CD4-positive, alpha-beta memory T cell (primary cell): ENCODE data around the gene TMEM41B. TPM values are rescaled to one million over a fixed set of nuclear protein-coding genes. Genes with fewer than 3 reads are reported as not detected.

ENCODE experiments used
- CTCF ChIA-PET: fragments of 350-600 bp; sonication (Branson Sonifier 250); formaldehyde crosslinking; loops from one replicate; lab custom pipeline; 2021; ENCODE audit warnings: inconsistent platforms; ENCODE audit not compliant: partially characterized antibody; lab: Charles Lee
- POLR2A ChIA-PET: fragments of 350-600 bp; sonication (Branson Sonifier 250); formaldehyde crosslinking; loops from one replicate; lab custom pipeline; 2021; ENCODE audit not compliant: partially characterized antibody; lab: Charles Lee
- DNase-seq, 5 donors: peaks; one replicate each; pipeline versions ENCODE4 v3.0.0 to v3.0.0-alpha.2; 2020 to 2022; ENCODE audit warnings: mixed read lengths in 1 of 5
- H3K27ac ChIP-seq: one replicate; pipeline ENCODE4 v1.7.0; 2013; ENCODE audit warnings: low read depth, low read length
- H3K27me3 ChIP-seq: 2 replicates; pipeline ENCODE4 v1.7.0; 2013; ENCODE audit warnings: mild to moderate bottlenecking, low read length, moderate library complexity; ENCODE audit not compliant: insufficient read depth
- H3K36me3 ChIP-seq: 2 replicates; pipeline ENCODE4 v1.7.0; 2013; ENCODE audit warnings: mild to moderate bottlenecking, low read length, moderate library complexity; ENCODE audit not compliant: insufficient read depth
- H3K4me1 ChIP-seq: 2 replicates; pipeline ENCODE4 v1.7.0; 2013; ENCODE audit warnings: mild to moderate bottlenecking, low read length, moderate library complexity; ENCODE audit not compliant: insufficient read depth
- H3K4me3 ChIP-seq, 2 donors: one replicate each; pipeline ENCODE4 v1.7.0; 2013; ENCODE audit warnings: low read length in 2 of 2, mild to moderate bottlenecking in 1 of 2
- H3K9me3 ChIP-seq, 2 donors: one replicate each; pipeline ENCODE4 v1.7.0; 2013; ENCODE audit warnings: low read length in 2 of 2, control low read depth in 1 of 2; ENCODE audit not compliant: control insufficient read depth in 1 of 2
- H3K27ac Mint-ChIP-seq, 7 donors: one replicate each; pipeline ENCODE4 v1.8.0; 2020 to 2021; ENCODE audit warnings: mixed read lengths in 7 of 7, mild to moderate bottlenecking in 6 of 7, inconsistent platforms in 3 of 7, moderate library complexity in 3 of 7
- H3K27me3 Mint-ChIP-seq, 2 donors: one replicate each; pipeline ENCODE4 v1.8.0; 2020 to 2021; ENCODE audit warnings: mixed read lengths in 2 of 2
- H3K36me3 Mint-ChIP-seq, 2 donors: one replicate each; pipeline ENCODE4 v1.8.0; 2020 to 2021; ENCODE audit warnings: mixed read lengths in 2 of 2, inconsistent platforms in 1 of 2, mild to moderate bottlenecking in 1 of 2
- H3K4me1 Mint-ChIP-seq, 4 donors: one replicate each; pipeline ENCODE4 v1.8.0; 2020 to 2021; ENCODE audit warnings: mixed read lengths in 4 of 4, mild to moderate bottlenecking in 1 of 4
- H3K4me3 Mint-ChIP-seq, 8 donors: one replicate each; pipeline ENCODE4 v1.8.0; 2020 to 2021; ENCODE audit warnings: mixed read lengths in 8 of 8, mild to moderate bottlenecking in 7 of 8, moderate library complexity in 6 of 8, inconsistent platforms in 3 of 8
- H3K9me3 Mint-ChIP-seq, 8 donors: one replicate each; pipeline ENCODE4 v1.8.0; 2020 to 2021; ENCODE audit warnings: mixed read lengths in 8 of 8, mild to moderate bottlenecking in 5 of 8, inconsistent platforms in 3 of 8, moderate library complexity in 1 of 8
- intact Hi-C: fragments of 100-400 bp; cut with micrococcal nuclease; formaldehyde crosslinking; loops from one replicate; pipeline ENCODE4 v1.15.1; 2023
- polyA plus RNA-seq, 2 donors: library from polyadenylated mRNA; unstranded; fragments of 300-500 nt; fragmentation: Illumina TruSeq; gene quantifications; one replicate each; pipeline ENCODE4 v1.2.3, GENCODE V29; 2021
- total RNA-seq, 2 experiments: library from RNA; stranded (reverse); gene quantifications; one replicate each; pipeline ENCODE4 v1.2.3, GENCODE V29; 2021

Gene TMEM41B
- total and polyA plus RNA-seq, 4 experiments from 2014 or later = 6.2 to 54.7 (median 31.3) TPM

DNA sequence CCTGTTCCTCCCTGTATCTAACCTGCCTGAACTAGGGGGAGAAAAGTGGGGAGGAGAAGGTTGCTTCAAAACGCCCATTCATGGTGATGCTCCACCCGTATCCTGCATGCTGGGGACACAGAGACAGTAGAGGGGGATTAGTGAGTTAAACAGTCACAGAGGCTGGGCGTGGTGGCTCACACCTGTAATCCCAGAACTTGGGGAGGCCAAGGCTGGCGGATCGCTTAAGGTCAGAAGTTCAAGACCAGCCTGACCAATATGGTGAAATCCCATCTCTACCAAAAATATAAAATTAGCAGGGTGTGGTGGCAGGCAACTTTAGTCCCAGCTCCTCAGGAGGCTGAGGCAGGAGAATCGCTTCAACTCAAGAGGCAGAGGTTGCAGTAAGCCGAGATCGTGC lies 47.5 kb downstream of the TMEM41B start:
- Histone ChIP-seq H3K27me3 (no peaks in the 10 kb centered on the region), H3K36me3 (no peaks in the 10 kb centered on the region), H3K9me3 (no peaks in the 10 kb centered on the region), H3K4me3 (no peak overlapping the region), H3K4me1 (peaks cover 18% of the 10 kb centered on the region), H3K27ac (no peak overlapping the region)
- ChIA-PET CTCF (no interaction called here), POLR2A (no interaction called here)
- peak overlapping the region in 4 of 8 donors; percentile 54 to 85 (median 80) for H3K4me3 Mint-ChIP-seq
- peaks cover 14 to 25% (median 19%) of the 10 kb centered on the region in 4 donors for H3K4me1 Mint-ChIP-seq
- intact Hi-C loops = no loop called here
- H3K27ac Mint-ChIP-seq = no peak overlapping the region
- peaks cover 0 to 2% of the 10 kb centered on the region in 2 donors for H3K27me3 Mint-ChIP-seq
- no peak for DNase-seq
- H3K36me3 Mint-ChIP-seq = peaks cover 0 to 12% of the 10 kb centered on the region in 2 donors
- no peaks in the 10 kb centered on the region for H3K9me3 Mint-ChIP-seq

DNA sequence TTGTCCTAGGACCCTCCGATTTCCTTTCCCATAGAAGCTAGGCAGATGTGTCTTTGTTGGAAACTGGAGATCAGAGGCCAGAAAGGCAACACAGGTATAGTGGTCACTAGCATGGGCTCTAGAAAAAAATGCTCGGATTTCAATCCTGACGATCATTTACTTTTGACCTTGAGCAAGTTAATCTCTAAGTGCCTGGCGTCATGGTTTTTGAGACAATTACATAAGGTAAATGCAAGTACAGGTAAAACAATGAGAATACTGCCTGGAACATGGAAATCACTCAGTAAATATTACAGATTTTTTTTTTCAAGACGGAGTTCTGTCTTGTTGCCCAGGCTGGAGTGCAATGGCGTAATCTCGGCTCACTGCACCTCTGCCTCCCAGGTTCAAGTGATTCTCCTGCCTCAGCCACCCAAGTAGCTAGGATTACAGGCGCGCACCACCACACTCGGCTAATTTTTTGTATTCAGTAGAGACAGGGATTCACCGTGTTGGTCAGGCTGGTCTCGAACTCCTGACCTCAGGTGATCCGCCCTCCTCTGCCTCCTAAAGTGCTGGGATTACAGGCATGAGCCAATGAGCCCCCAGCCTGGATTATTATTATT lies 48.2 kb downstream of the TMEM41B start:
- Histone ChIP-seq H3K27ac (no peak overlapping the region), H3K4me1 (peaks cover 25% of the 10 kb centered on the region), H3K27me3 (no peaks in the 10 kb centered on the region), H3K9me3 (no peaks in the 10 kb centered on the region), H3K4me3 (no peak overlapping the region), H3K36me3 (no peaks in the 10 kb centered on the region)
- Mint-ChIP-seq H3K9me3 (no peaks in the 10 kb centered on the region), H3K36me3 (peaks cover 0 to 12% of the 10 kb centered on the region in 2 donors), H3K4me3 (peak overlapping the region; percentile 79 to 86 (median 82)), H3K4me1 (peaks cover 19 to 32% (median 25%) of the 10 kb centered on the region in 4 donors), H3K27me3 (peaks cover 0 to 2% of the 10 kb centered on the region in 2 donors), H3K27ac (peak overlapping the region in 4 of 7 donors; percentile 53 to 90 (median 72))
- ChIA-PET POLR2A (interaction anchor here (0.7 to 6.6 kb wide), 7 partner anchors 13 to 194 kb away, joined by 3 to 49 read pairs (median 7); partner anchors contain the start of genes IPO7, TMEM41B and ZNF143), CTCF (no interaction called here)
- intact Hi-C loops = no loop called here
- no peak for DNase-seq

DNA sequence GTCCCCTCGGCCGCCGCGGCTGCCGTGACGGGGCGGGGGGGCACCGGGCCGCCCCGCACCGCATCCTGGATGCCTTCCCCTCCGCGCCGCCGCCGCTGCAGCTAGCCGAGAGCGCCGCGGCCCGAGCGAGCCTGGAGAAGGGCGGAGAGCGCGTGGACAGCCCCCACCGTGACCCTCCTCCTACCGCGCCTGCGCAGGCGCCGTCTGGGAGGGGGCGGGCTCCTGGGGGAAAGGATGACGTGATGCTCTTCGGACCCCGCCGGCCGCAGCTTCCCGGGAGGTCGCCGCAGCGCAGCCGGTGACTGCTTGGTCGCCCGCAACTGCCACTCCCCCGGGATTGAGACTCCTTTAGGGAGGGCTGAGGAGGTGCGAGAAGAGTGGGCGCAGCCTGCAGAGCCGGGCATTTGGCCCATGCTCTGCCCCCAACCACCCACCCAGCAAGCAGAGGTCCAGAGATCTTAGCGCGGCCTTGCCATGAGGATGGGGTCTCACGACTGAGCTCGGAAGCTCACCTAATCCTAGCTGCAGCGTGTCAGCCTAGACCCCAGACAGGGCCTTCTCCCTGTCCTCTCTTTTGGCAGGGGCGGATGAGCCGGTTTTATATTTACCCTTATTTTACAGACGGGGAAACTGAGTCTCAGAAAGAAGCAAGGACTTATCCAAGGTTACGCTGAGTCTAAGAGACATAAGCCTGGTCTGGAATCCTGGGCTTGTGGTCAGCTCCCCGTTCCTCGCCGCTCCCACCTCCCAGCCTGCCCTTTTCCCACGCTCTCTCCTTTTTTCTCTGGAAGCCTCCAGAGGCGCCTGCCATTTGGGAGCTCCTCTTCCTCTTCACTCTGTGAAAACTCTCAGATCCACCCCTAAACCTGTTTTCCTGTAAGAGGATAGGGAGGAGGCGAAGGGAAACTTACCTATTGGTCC lies 48.9 kb downstream of the TMEM41B start, which contains the start of gene DENND5A:
DENND5A (minus strand) TSS at position 140 of the 921 bp plus-strand sequence. CDS start 281 bp downstream, outside the sequence.
- CTCF ChIA-PET = interaction anchor here (1.4 to 1.6 kb wide), 2 partner anchors 61 to 98 kb away, joined by 4 to 5 read pairs; no protein-coding TSS in a partner anchor
- POLR2A ChIA-PET = interaction anchor here (0.7 to 6.6 kb wide), 10 partner anchors 12 to 302 kb away, joined by 3 to 49 read pairs (median 6); partner anchors contain the start of genes IPO7, TMEM41B, TMEM9B and ZNF143
- Histone ChIP-seq H3K27me3 (no peaks in the 10 kb centered on the region), H3K9me3 (no peaks in the 10 kb centered on the region), H3K36me3 (no peaks in the 10 kb centered on the region), H3K27ac (peak within 1 kb of the TSS; percentile 48), H3K4me3 (peak within 1 kb of the TSS; percentile 68 to 76), H3K4me1 (peaks cover 33% of the 10 kb centered on the region)
- H3K4me3 Mint-ChIP-seq = peak within 1 kb of the TSS; percentile 90 to 99 (median 97)
- H3K9me3 Mint-ChIP-seq = no peaks in the 10 kb centered on the region
- H3K27ac Mint-ChIP-seq = peak within 1 kb of the TSS; percentile 92 to 97 (median 95)
- intact Hi-C loops = loop anchor here (2.0 kb wide), 3 partner anchors 15 to 195 kb away; partner anchors contain the start of genes TMEM41B and ZNF143
- H3K36me3 Mint-ChIP-seq = peaks cover 0 to 12% of the 10 kb centered on the region in 2 donors
- DNase-seq = peak; percentile 32 to 51 (median 35)
- H3K4me1 Mint-ChIP-seq = peaks cover 25 to 39% (median 31%) of the 10 kb centered on the region in 4 donors
- peaks cover 0 to 2% of the 10 kb centered on the region in 2 donors for H3K27me3 Mint-ChIP-seq

DNA sequence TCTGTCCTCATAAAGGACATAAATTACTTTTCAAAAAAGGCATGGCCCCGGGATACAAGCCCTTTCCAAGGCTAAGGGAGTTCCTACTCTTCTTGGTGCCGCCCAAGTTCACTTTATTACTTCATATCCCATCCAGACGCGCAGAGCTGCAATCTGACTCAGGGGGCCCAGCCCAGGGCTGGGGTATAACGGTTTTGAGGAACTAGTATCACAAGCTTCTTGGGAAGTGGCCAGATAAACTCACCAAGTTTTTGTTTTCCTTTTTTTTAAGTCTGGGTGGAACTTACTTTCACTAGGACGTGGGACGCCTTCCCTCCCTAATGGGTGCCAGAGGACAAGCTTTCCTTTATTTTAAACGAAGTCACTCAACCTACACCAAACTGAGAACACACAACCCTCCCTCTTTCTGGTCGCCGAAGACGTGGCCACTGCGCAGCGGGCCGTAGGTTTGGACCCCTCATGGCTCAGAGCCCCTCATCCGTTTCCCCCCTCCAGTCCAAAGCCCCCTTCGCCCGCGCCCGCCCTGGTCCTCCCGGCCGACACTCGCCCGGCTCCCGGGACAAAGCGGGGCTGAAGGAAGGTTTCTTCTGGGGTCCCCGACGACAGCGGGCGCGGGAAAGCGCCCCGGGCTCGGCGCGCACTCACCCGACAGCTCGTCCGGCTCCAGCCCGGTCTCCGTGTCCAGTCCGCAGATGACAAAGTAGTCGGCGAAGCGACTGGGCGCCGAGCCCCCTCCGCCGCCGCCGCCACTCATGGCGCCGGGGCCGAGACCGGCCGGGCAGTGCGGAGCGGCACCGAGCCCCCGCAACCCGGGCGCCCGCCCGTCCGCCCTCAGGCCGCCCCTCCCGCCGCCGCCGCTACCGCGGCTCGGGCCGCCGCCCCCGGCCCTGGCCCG lies 49.8 kb downstream of the TMEM41B start:
- peaks cover 42% of the 10 kb centered on the region for H3K4me1 ChIP-seq
- H3K27ac Mint-ChIP-seq = peak overlapping the region; percentile 92 to 97 (median 95)
- peaks cover 0 to 2% of the 10 kb centered on the region in 2 donors for H3K27me3 Mint-ChIP-seq
- ChIA-PET CTCF (interaction anchor here (0.7 to 1.6 kb wide), 6 partner anchors 9 to 97 kb away, joined by 3 to 5 read pairs (median 4); no protein-coding TSS in a partner anchor), POLR2A (interaction anchor here (0.5 to 6.6 kb wide), 12 partner anchors 11 to 582 kb away, joined by 3 to 49 read pairs (median 4); partner anchors contain the start of genes IPO7, RPL27A, TMEM41B and TMEM9B)
- intact Hi-C loops = loop anchor here (1.0 to 5.0 kb wide), 5 partner anchors 14 to 196 kb away; partner anchors contain the start of genes TMEM41B and ZNF143
- no peaks in the 10 kb centered on the region for H3K36me3 ChIP-seq
- H3K4me3 Mint-ChIP-seq = peak overlapping the region; percentile 90 to 99 (median 97)
- H3K27me3 ChIP-seq = no peaks in the 10 kb centered on the region
- H3K27ac ChIP-seq = peak overlapping the region; percentile 48
- H3K9me3 ChIP-seq = no peaks in the 10 kb centered on the region
- peak in 3 of 5 donors; percentile 12 to 51 (median 36) for DNase-seq
- H3K9me3 Mint-ChIP-seq = no peaks in the 10 kb centered on the region
- peaks cover 31 to 45% (median 38%) of the 10 kb centered on the region in 4 donors for H3K4me1 Mint-ChIP-seq
- H3K4me3 ChIP-seq = peak overlapping the region; percentile 68 to 76
- peaks cover 0 to 12% of the 10 kb centered on the region in 2 donors for H3K36me3 Mint-ChIP-seq

DNA sequence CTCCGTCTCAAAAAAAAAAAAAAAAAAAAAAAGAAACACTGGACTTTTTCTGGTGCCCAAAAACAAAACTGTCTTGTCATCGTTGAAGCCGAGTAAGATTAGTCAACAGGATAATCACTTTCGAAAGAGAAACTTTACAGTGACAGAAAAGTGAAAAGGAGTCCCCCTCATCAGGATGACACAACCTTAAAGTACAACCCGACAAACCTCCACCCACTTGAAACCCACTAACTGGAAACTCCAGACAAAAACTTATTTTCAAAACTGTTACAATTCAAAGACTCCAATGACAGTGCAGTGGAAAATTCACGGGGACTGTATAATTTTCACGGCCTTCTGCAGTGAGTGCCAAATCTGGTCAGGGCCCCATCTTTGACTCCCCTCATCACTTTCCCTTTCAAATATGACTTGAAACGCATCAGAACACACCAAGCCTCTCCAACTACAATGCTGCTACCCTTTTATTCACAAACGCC lies 50.5 kb downstream of the TMEM41B start:
- peaks cover 31 to 45% (median 38%) of the 10 kb centered on the region in 4 donors for H3K4me1 Mint-ChIP-seq
- peaks cover 0 to 12% of the 10 kb centered on the region in 2 donors for H3K36me3 Mint-ChIP-seq
- Histone ChIP-seq H3K36me3 (no peaks in the 10 kb centered on the region), H3K9me3 (no peaks in the 10 kb centered on the region), H3K27ac (peak overlapping the region; percentile 48), H3K4me3 (peak overlapping the region; percentile 68 to 76), H3K4me1 (peaks cover 43% of the 10 kb centered on the region), H3K27me3 (no peaks in the 10 kb centered on the region)
- H3K27ac Mint-ChIP-seq = peak overlapping the region; percentile 92 to 97 (median 95)
- peak overlapping the region; percentile 90 to 99 (median 97) for H3K4me3 Mint-ChIP-seq
- H3K9me3 Mint-ChIP-seq = no peaks in the 10 kb centered on the region
- intact Hi-C loops = loop anchor here (1.0 to 5.0 kb wide), 5 partner anchors 14 to 197 kb away; partner anchors contain the start of genes TMEM41B and ZNF143
- ChIA-PET CTCF (interaction anchor here (1.0 to 1.6 kb wide), 5 partner anchors 13 to 126 kb away, joined by 3 to 5 read pairs (median 3); no protein-coding TSS in a partner anchor), POLR2A (interaction anchor here (0.5 to 6.6 kb wide), 9 partner anchors 10 to 582 kb away, joined by 3 to 49 read pairs (median 4); partner anchors contain the start of genes RPL27A, TMEM41B, TMEM9B and TRIM66)
- peak; percentile 43 to 68 (median 55) for DNase-seq
- H3K27me3 Mint-ChIP-seq = peaks cover 0 to 2% of the 10 kb centered on the region in 2 donors
